GM10266 (cell line): ENCODE data around the gene FBXW8.
"Not testable (repeated sequence)": the region's sequence is repeated elsewhere in the genome, so short reads cannot be mapped to it uniquely, and the experiment has no call there.

ENCODE experiments used
- DNase-seq: peaks from one replicate; pipeline ENCODE4 v3.0.0; 2012; ENCODE audit errors: extremely low spot score
- TF ChIP-seq, protein P1 (sequence below): IDR thresholded peaks from 2 replicates; pipeline ENCODE4 v1.5.1; 2012; ENCODE audit warnings: mild to moderate bottlenecking, low read depth; ENCODE audit not compliant: control insufficient read depth, insufficient read depth; ENCODE audit errors: missing control alignments

Gene FBXW8

DNA sequence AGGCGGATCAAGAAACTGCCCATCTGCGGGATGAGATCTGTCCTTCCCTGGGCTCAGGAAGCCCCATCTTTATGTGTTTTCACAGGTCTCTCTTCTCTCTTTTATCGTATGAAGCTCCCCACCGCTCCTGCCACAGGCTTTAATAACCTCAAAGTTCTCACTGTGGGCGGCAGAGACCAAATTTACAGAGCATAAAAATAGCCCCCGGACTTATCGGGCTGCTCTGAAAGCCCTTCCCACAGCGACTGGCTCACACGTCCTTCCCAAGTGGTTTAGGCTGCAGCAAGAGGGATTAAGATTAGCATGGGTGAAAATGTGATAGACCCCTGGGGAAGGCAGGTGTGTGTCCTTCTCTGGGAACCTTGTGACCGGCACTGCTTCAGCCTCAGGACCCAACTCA lies 140.6 kb downstream of the FBXW8 start:
- TF ChIP-seq, protein P1, sequence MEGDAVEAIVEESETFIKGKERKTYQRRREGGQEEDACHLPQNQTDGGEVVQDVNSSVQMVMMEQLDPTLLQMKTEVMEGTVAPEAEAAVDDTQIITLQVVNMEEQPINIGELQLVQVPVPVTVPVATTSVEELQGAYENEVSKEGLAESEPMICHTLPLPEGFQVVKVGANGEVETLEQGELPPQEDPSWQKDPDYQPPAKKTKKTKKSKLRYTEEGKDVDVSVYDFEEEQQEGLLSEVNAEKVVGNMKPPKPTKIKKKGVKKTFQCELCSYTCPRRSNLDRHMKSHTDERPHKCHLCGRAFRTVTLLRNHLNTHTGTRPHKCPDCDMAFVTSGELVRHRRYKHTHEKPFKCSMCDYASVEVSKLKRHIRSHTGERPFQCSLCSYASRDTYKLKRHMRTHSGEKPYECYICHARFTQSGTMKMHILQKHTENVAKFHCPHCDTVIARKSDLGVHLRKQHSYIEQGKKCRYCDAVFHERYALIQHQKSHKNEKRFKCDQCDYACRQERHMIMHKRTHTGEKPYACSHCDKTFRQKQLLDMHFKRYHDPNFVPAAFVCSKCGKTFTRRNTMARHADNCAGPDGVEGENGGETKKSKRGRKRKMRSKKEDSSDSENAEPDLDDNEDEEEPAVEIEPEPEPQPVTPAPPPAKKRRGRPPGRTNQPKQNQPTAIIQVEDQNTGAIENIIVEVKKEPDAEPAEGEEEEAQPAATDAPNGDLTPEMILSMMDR, result no peak

DNA sequence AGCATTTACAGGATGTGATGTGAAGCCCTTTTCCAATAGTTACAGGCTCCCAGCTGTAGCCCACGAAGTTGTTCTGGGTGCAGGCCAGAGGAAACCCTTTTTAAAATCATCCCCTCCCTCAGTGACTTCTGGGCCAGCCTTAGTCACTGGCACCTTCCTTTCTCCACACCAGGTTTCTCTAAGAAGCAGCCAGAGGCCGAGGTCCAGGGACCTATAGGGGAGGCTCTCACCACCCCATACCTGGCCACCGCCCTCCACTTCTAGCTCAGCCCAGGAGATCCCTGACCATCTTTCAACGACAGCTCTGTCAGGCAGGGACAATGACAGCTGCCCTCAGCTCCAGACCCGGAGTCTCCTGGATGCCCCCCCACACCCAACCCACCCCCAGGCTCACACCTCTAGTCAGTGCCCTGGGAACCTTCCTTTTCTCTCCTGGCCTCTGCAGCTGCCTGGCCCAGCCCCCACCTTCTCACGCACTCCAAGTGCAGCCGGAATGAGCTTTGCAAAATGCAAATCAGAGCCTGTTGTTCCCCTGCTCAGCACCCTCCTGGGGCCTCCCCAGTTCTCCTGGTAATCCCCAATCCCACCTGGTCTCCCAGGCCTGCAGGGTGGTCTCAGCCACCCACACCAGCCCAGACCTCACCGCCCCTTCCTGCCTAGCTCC lies 141.8 kb downstream of the FBXW8 start:
- DNase-seq, result no peak
- TF ChIP-seq, protein P1, result no peak

More for the DNA sequence above, 140.6 kb downstream of the FBXW8 start:
- no peak for DNase-seq

DNA sequence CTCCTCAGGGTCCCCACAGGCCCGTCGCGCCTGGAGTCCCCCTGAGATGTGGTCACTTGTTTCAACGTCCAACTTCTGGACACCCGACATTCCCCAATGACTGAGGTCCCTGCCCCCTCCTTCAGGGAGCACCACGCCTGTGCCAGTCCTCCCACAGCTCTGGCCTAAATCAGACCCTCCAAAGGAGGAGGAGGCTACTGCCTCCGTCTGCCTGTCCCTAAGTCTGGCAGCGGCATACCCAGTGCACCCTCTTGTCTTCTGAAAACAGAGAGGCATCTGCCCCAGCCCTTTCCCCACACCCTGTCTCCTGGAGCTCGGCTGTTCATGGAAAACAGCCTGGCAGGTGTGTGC lies 142.3 kb downstream of the FBXW8 start:
- TF ChIP-seq, protein P1, result no peak

DNA sequence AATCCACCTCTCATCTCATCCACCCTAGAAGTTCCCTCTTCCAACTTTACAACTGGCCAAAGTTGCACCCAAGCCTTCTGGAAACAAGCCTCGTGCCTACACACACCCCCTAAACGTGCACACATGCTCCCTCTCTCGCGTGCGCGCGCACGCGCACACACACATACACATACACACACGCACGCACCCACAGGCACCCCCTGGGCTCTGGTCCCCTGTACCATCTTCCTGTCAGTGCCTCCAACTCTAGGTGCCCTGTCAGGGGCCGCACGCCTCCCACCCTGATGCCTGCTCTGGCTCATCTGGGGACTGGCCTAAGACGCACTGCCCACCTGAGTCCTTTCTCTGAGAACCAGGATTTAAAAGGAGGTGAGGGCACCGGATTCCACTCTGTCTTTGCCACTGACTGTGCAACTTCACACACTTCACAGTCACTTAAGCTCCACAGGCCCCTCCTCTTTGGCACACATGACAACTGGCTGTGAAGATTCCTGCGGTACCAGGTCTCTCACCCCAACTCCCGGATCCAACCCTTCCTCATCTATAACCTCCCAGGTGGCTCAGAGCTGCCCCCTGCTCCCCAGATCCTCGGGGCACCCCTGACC lies 142.9 kb downstream of the FBXW8 start:
- TF ChIP-seq, protein P1, result no peak
- no peak for DNase-seq

More for the DNA sequence above, 142.3 kb downstream of the FBXW8 start:
- DNase-seq, result no peak

DNA sequence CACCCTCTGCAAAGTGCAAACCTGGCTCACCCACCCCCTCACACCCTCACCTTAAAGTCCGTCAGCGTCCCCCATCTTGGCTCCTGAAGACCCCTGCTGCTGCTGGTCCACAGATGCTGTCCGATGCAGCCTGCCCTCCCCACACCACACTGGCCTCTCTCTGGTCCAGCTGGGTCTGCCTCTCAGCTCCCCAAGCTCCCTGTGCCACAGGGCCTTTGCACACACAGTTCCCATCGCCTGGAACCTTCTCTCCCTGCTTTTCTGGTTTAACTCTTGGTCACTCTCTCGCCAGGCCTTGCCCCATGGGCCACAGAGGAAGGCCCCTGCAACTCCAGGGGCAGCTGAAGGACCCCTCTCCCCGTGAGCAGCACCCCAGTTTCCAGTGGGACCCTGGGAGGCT lies 143.5 kb downstream of the FBXW8 start:
- TF ChIP-seq, protein P1, result no peak
- no peak for DNase-seq

DNA sequence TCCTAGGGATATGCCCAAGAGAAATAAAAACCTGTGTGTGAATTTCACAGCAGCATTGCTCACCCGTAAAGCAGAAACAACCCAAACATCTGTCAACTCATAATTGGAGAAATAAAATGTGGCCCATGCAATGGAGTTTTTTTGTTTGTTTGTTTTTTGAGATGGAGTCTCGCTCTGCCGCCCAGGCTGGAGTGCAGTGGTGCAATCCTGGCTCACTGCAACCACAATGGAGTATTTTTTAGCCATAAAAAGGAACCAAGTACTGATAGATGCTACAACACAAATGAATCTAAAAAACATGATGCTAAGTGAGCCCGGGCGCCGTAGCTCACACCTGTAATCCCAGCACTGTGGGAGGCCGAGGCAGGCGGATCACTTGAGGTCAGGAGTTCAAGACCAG lies 146.9 kb downstream of the FBXW8 start:
- not testable (repeated sequence) for DNase-seq

DNA sequence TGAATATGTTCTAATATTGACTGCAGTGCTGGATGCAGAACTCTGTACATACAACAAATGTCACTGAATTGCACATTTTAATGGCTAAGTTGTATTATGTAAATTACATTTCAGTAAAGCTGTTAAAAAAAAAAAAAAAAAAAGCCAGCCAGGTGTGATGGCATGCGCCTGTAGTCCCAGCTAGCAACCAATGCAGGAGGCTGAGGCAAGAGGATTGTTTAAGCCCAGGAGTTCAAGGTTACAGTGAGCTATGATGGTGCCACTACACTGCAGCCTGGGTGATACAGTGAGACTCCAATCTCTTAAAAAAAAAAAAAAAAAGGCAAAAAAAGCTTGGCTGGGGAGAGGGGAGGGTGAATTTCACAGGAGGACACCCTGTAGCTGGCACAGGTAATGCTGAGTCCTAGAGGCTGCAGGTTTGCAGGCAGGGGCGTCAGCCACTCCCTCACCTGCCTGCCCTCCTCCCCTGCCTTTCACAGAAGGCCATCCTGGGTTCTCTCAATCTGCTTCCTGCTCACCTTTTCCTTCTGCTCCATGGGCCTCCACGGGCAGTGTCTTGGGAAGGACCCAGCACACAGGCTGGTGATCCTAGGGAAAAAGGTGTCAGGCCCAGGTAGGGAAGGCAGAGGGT lies 147.8 kb downstream of the FBXW8 start:
- no peak for DNase-seq
- TF ChIP-seq, protein P1, result no peak
